Left ventricle myocardium inferior (tissue), 1 donor: Measurements from ENCODE around the gene LBX2. TPM values are rescaled to one million over a fixed set of nuclear protein-coding genes. Genes with fewer than 3 reads are reported as not detected.
"Not testable (repeated sequence)": the region's sequence is repeated elsewhere in the genome, so short reads cannot be mapped to it uniquely, and the experiment has no call there.

Experiments used
- DNase-seq: peaks from one replicate; pipeline ENCODE4 v3.0.0-alpha.2; 2020
- H3K27ac ChIP-seq: fragments of 200-600 bp; replicated peaks from 2 replicates; pipeline ENCODE4 v1.8.0; 2021
- H3K27me3 ChIP-seq: fragments of 200-600 bp; 2 replicates; pipeline ENCODE4 v1.8.0; 2021; ENCODE audit warnings: low read depth
- H3K36me3 ChIP-seq: fragments of 200-600 bp; 2 replicates; pipeline ENCODE4 v1.8.0; 2021
- H3K4me1 ChIP-seq: fragments of 200-600 bp; 2 replicates; pipeline ENCODE4 v1.8.0; 2021
- H3K4me3 ChIP-seq: fragments of 200-600 bp; 2 replicates; pipeline ENCODE4 v1.8.0; 2021; ENCODE audit warnings: mild to moderate bottlenecking, moderate library complexity
- H3K9me3 ChIP-seq: fragments of 200-600 bp; replicated peaks from 2 replicates; pipeline ENCODE4 v1.8.0; 2021
- CTCF ChIP-seq: fragments of 200-600 bp; IDR thresholded peaks from 2 replicates; pipeline ENCODE4 v1.8.0; 2021; ENCODE audit warnings: antibody characterized with exemption, mild to moderate bottlenecking, borderline replicate concordance
- intact Hi-C: fragments of 100-400 bp; cut with micrococcal nuclease; formaldehyde crosslinking; loops from one replicate; pipeline ENCODE4 v1.11.0; 2022
- total RNA-seq: library from RNA; stranded (reverse); fragmentation: NEBNext Ultra II Directional; extraction: Animal tissue kit (Norgen Biotek cat#: 25700); gene quantifications from one replicate; pipeline ENCODE4 v1.2.1, GENCODE V29; 2021
- donor health status: DM: no; HTN: yes; CAD: no; lungs with severe emphysema.

Gene LBX2
- total RNA-seq, 1 donor from 2014 or later = 0.25 TPM

- H3K4me1 ChIP-seq = peaks cover 46% of the 10 kb centered on the region
- no peak for TF ChIP-seq CTCF
- DNase-seq = no peak
- H3K27me3 ChIP-seq = no peaks in the 10 kb centered on the region
- H3K27ac ChIP-seq = no peak overlapping the region
- H3K4me3 ChIP-seq = no peak overlapping the region
- intact Hi-C loops = no loop called here
- peaks cover 21% of the 10 kb centered on the region for H3K36me3 ChIP-seq
- H3K9me3 ChIP-seq = no peaks in the 10 kb centered on the region
These were observed 37.2 kb downstream of the LBX2 start for GRCh38 chr2:74462054-74462785.

DNA sequence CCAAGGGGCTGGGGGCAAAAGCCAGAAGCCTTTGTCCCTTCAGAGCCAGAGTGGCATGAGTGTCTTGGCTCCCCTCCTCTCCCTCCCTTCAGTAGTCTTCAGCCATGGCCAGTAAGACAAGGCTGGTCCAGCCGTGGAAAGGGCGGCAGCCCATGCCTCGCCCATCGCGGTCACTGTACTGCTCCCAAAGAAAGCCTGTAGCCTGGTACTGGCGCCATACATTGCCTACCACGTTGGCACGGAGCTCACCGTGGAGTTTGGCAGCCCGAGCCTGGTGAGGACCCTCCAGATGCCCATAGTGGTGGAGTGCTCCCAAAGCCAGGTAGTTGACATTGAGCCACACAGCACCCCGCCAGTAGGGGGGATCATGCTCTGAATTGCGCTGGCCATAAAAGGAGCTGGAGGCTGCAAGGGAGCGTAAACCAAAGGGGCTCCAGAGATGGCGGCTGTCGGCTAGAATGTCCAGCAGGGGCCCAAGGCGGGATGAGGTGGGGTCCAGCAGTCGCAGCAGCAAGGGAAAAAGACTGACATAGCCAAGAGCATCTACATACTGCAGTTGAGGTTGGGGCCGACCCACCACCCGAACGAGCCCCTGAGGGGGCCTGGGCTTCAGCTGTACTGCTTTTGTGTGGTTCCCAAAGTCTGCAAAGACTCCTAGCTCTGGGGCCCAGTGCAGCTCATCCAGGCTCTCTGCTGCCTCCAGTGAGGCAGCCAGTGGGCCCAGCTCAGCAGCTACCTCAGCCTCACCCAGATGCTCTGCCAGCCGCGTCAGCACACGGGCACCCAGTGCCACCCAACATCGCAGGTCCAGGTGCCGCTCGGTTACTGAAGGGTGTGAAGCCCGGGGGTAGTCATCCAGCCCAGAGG lies 38.0 kb downstream of the LBX2 start:
- intact Hi-C loops = no loop called here
- peaks cover 54% of the 10 kb centered on the region for H3K4me1 ChIP-seq
- no peak for TF ChIP-seq CTCF

GRCh38 chr2:74460187-74460586 lies 39.2 kb downstream of the LBX2 start:
- H3K27me3 ChIP-seq, intact Hi-C loops: not testable (repeated sequence)

More for the DNA sequence above, 38.0 kb downstream of the LBX2 start:
- Histone ChIP-seq H3K9me3 (no peaks in the 10 kb centered on the region), H3K36me3 (peaks cover 21% of the 10 kb centered on the region), H3K27me3 (no peaks in the 10 kb centered on the region), H3K4me3 (no peak overlapping the region), H3K27ac (no peak overlapping the region)
- no peak for DNase-seq

GRCh38 chr2:74459503-74460118 lies 39.8 kb downstream of the LBX2 start:
- DNase-seq, H3K27ac ChIP-seq, intact Hi-C loops, H3K9me3 ChIP-seq, H3K4me3 ChIP-seq, H3K27me3 ChIP-seq: not testable (repeated sequence)
- Histone ChIP-seq H3K36me3 (peaks cover 21% of the 10 kb centered on the region), H3K4me1 (peaks cover 54% of the 10 kb centered on the region)

More at GRCh38 chr2:74460187-74460586, 39.2 kb downstream of the LBX2 start:
- not testable (repeated sequence) for H3K9me3 ChIP-seq, H3K4me3 ChIP-seq, H3K27ac ChIP-seq, DNase-seq
- H3K4me1 ChIP-seq = peaks cover 56% of the 10 kb centered on the region
- peaks cover 21% of the 10 kb centered on the region for H3K36me3 ChIP-seq

- Histone ChIP-seq H3K36me3 (peaks cover 21% of the 10 kb centered on the region), H3K27me3 (no peaks in the 10 kb centered on the region), H3K27ac (peak overlapping the region; percentile 98), H3K4me1 (peaks cover 51% of the 10 kb centered on the region), H3K9me3 (no peaks in the 10 kb centered on the region), H3K4me3 (peak overlapping the region; percentile 87)
- intact Hi-C loops = no loop called here
- no peak for DNase-seq
- no peak for TF ChIP-seq CTCF
These were observed 40.5 kb downstream of the LBX2 start for GRCh38 chr2:74458938-74459363.

DNA sequence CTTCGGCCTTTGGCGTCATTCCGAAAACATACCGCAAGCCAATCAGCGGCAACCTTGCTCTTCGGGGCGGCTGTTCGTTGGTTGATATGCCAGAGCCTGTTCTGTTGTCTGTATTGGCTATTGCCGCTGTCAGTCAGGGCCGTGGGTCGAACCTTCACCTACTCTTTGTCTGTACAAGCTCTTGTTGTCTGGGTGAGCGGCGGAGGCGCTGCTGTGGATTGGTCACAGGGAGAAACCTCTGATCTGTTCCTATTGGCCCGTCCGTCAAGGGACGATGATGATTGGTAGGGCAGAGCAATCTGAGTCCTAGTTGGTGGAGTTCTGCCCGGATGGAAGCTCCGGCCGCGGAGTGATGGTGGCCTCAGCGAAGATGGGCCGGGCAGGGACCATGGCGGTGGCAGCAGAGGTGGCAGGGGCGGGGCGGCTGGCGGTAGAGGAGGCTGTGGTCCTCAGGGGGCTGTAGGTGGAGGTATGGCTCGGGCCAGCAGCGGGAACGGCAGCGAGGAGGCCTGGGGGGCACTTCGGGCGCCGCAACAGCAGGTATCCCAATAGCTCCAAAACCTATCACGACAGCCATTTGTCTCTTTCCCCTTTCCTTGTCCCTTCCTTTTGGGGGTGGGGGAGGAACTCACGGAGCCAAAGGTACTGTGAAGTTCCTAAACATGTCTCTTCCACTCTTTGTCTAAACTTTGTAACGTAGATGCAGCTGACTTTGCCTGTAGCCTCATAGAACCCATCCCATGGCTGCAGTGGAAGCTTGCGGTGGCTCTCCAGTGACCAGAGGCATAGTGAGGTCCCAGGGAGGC lies 41.1 kb downstream of the LBX2 start, which contains the start of gene WBP1:
Gene WBP1 (plus strand): TSS at position 307 of the 806 bp plus-strand sequence. CDS start 165 bp downstream, at position 472.
- DNase-seq = peak; percentile 100
- peak within 1 kb of the TSS; percentile 98 for H3K27ac ChIP-seq
- H3K36me3 ChIP-seq = peaks cover 21% of the 10 kb centered on the region
- TF ChIP-seq CTCF = no peak
- H3K4me1 ChIP-seq = peaks cover 45% of the 10 kb centered on the region
- H3K9me3 ChIP-seq = no peaks in the 10 kb centered on the region
- intact Hi-C loops = no loop called here
- H3K27me3 ChIP-seq = no peaks in the 10 kb centered on the region
- peak within 1 kb of the TSS; percentile 87 for H3K4me3 ChIP-seq
